SK-N-SH treated with all-trans-retinoic acid at 6 μM for 48 hours (cell line): ENCODE measurements around the gene ZSWIM7.

ENCODE experiments used
- CREB5 ChIP-seq: fragments of 250-450 bp; sonication (Bioruptor Pico); IDR thresholded peaks from 2 replicates; pipeline ENCODE4 v1.5.1; 2020; ENCODE audit warnings: low read depth, mild to moderate bottlenecking, moderate library complexity
- CSDC2 ChIP-seq: fragments of 250-450 bp; sonication (Bioruptor Pico); IDR thresholded peaks from 2 replicates; pipeline ENCODE4 v1.5.0; 2020; ENCODE audit warnings: mild to moderate bottlenecking, moderate library complexity
- ISL1 ChIP-seq: fragments of 250-450 bp; sonication (Bioruptor Pico); IDR thresholded peaks from 2 replicates; pipeline ENCODE4 v2.1.2; 2022; ENCODE audit warnings: mild to moderate bottlenecking, moderate library complexity
- PPARA ChIP-seq: fragments of 250-450 bp; sonication (Bioruptor Pico); IDR thresholded peaks from 2 replicates; pipeline ENCODE4 v1.5.0; 2020; ENCODE audit warnings: mild to moderate bottlenecking, borderline replicate concordance
- RARB ChIP-seq: fragments of 250-450 bp; sonication (Bioruptor Pico); IDR thresholded peaks from 2 replicates; pipeline ENCODE4 v1.8.0; 2021; ENCODE audit warnings: mild to moderate bottlenecking, moderate library complexity
- TCF4 ChIP-seq: fragments of 250-450 bp; sonication (Bioruptor Pico); IDR thresholded peaks from 2 replicates; pipeline ENCODE4 v1.8.0; 2021; ENCODE audit warnings: mild to moderate bottlenecking, moderate library complexity, borderline replicate concordance
- TOX ChIP-seq: fragments of 250-450 bp; sonication (Bioruptor Pico); IDR thresholded peaks from 2 replicates; pipeline ENCODE4 v1.8.0; 2021; ENCODE audit warnings: mild to moderate bottlenecking, moderate library complexity, borderline replicate concordance
- ZC3H10 ChIP-seq: fragments of 250-450 bp; sonication (Bioruptor Pico); IDR thresholded peaks from 2 replicates; pipeline ENCODE4 v1.5.1; 2021; ENCODE audit warnings: mild to moderate bottlenecking, moderate library complexity
- ZFP3 ChIP-seq: fragments of 250-450 bp; sonication (Bioruptor Pico); IDR thresholded peaks from 2 replicates; pipeline ENCODE4 v1.5.0; 2020; ENCODE audit warnings: mild to moderate bottlenecking, moderate library complexity
- ZFP30 ChIP-seq: fragments of 450-650 bp; formaldehyde crosslinking; IDR thresholded peaks from 2 replicates; pipeline ENCODE4 v1.5.0; 2022; ENCODE audit warnings: mild to moderate bottlenecking, moderate library complexity
- TF ChIP-seq, protein P1 (sequence below): fragments of 250-450 bp; sonication (Bioruptor Pico); IDR thresholded peaks from 2 replicates; pipeline ENCODE4 v1.8.0; 2020; ENCODE audit warnings: mild to moderate bottlenecking, moderate library complexity, borderline replicate concordance
- TF ChIP-seq, protein P2 (sequence below): fragments of 250-450 bp; sonication (Bioruptor Pico); IDR thresholded peaks from 2 replicates; pipeline ENCODE4 v1.8.0; 2021; ENCODE audit warnings: low read depth, mild to moderate bottlenecking, moderate library complexity, borderline replicate concordance

DNA sequence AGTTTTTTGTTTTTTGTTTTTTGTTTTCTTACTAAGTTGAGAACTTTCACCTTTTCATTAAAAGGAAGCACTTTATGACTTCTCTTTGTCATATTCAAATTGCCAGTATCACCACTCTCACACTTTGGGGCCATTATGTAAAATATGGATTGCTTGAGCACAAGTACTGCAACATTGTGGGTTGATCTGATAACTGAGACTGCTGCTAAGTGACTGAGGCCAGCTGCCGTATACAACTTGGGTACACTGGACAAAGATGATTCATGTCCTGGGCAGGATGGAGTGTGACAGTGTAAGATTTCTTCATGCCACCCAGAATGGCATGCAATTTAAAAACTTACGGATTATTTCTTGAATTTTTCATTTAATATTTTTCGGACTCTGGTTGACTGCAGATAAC, 7.9 kb upstream of the ZSWIM7 start:
- TF ChIP-seq TOX (no peak), ZC3H10 (CRISPR knock-in tag) (no peak), RARB (no peak), CREB5 (no peak), TCF4 (CRISPR knock-in tag) (no peak), CSDC2 (CRISPR knock-in tag) (no peak), ISL1 (CRISPR knock-in tag) (no peak), PPARA (CRISPR knock-in tag) (no peak), ZFP3 (CRISPR knock-in tag) (no peak), ZFP30 (CRISPR knock-in tag) (no peak)
- TF ChIP-seq, protein P1, sequence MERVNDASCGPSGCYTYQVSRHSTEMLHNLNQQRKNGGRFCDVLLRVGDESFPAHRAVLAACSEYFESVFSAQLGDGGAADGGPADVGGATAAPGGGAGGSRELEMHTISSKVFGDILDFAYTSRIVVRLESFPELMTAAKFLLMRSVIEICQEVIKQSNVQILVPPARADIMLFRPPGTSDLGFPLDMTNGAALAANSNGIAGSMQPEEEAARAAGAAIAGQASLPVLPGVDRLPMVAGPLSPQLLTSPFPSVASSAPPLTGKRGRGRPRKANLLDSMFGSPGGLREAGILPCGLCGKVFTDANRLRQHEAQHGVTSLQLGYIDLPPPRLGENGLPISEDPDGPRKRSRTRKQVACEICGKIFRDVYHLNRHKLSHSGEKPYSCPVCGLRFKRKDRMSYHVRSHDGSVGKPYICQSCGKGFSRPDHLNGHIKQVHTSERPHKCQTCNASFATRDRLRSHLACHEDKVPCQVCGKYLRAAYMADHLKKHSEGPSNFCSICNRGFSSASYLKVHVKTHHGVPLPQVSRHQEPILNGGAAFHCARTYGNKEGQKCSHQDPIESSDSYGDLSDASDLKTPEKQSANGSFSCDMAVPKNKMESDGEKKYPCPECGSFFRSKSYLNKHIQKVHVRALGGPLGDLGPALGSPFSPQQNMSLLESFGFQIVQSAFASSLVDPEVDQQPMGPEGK (CRISPR knock-in tag), result no peak
- TF ChIP-seq, protein P2, sequence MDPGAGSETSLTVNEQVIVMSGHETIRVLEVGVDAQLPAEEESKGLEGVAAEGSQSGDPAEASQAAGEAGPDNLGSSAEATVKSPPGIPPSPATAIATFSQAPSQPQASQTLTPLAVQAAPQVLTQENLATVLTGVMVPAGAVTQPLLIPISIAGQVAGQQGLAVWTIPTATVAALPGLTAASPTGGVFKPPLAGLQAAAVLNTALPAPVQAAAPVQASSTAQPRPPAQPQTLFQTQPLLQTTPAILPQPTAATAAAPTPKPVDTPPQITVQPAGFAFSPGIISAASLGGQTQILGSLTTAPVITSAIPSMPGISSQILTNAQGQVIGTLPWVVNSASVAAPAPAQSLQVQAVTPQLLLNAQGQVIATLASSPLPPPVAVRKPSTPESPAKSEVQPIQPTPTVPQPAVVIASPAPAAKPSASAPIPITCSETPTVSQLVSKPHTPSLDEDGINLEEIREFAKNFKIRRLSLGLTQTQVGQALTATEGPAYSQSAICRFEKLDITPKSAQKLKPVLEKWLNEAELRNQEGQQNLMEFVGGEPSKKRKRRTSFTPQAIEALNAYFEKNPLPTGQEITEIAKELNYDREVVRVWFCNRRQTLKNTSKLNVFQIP (CRISPR knock-in tag), result no peak
